Uterus (tissue), 4 donors: ENCODE data around the gene DACT2. TPM values are rescaled to one million over a fixed set of nuclear protein-coding genes. Genes with fewer than 3 reads are reported as not detected.

Source experiments
- DNase-seq, 2 donors: peaks; one replicate each; pipeline ENCODE4 v3.0.0-alpha.2; 2019 to 2020
- H3K27ac ChIP-seq, 2 donors: fragments of 200-600 bp; sonication (generic); 1 replicate in 1 of 2; 2 replicates in 1 of 2; pipeline ENCODE4 v1.5.1; 2016 to 2018
- H3K27me3 ChIP-seq, 2 donors: fragments of 200-600 bp; sonication (generic); one replicate each; pipeline ENCODE4 v1.5.1; 2018 to 2019; ENCODE audit warnings: control low read depth in 1 of 2
- H3K36me3 ChIP-seq, 2 donors: fragments of 200-600 bp; sonication (generic); one replicate each; pipeline ENCODE4 v1.5.1; 2019; ENCODE audit warnings: control low read depth in 1 of 2
- H3K4me1 ChIP-seq, 2 donors: fragments of 200-600 bp; sonication (generic); one replicate each; pipeline ENCODE4 v1.5.1; 2018 to 2019; ENCODE audit warnings: control low read depth in 1 of 2
- H3K4me3 ChIP-seq, 2 donors: fragments of 200-600 bp; sonication (generic); 1 replicate in 1 of 2; 2 replicates in 1 of 2; pipeline ENCODE4 v1.5.1; 2018 to 2019; ENCODE audit warnings: mild to moderate bottlenecking in 1 of 2
- H3K9me3 ChIP-seq, 2 donors: fragments of 200-600 bp; sonication (generic); one replicate each; pipeline ENCODE4 v1.5.1; 2019; ENCODE audit warnings: control low read depth in 1 of 2
- POLR2A ChIP-seq, 2 donors: fragments of 450-650 bp; IDR thresholded peaks; one replicate each; pipeline ENCODE4 v1.6.1; 2016; ENCODE audit warnings: antibody characterized with exemption in 2 of 2, mild to moderate bottlenecking in 1 of 2, moderate library complexity in 1 of 2
- intact Hi-C: fragments of 100-400 bp; cut with DNase I; formaldehyde crosslinking; loops from one replicate; pipeline ENCODE4 v1.15.1; 2023; ENCODE audit warnings: low total_unique reads
- total RNA-seq, 4 donors: library from RNA; depleted of rRNA in 3 of 4; stranded (reverse); fragments of >200 nt in 3 of 4; gene quantifications; one replicate each; pipeline versions ENCODE4 v1.1.0 to v1.2.4, GENCODE V29; 2014 to 2023
- TF ChIP-seq, protein P1 (sequence below), 4 experiments: fragments of 200-600 bp in 2 of 4; fragments of 450-650 bp in 2 of 4; sonication (generic) in 2 of 4; IDR thresholded peaks; one replicate each; pipeline ENCODE4 v1.5.1; 2016 to 2019; ENCODE audit warnings: antibody characterized with exemption in 4 of 4, mild to moderate bottlenecking in 2 of 4, moderate library complexity in 1 of 4
- donor health status: DM: yes; HTN: yes; CAD: no.

DACT2 gene
- total RNA-seq, 4 donors from 2014 or later: 1.4 to 9.6 (median 2.8) TPM; not detected in 1

DNA sequence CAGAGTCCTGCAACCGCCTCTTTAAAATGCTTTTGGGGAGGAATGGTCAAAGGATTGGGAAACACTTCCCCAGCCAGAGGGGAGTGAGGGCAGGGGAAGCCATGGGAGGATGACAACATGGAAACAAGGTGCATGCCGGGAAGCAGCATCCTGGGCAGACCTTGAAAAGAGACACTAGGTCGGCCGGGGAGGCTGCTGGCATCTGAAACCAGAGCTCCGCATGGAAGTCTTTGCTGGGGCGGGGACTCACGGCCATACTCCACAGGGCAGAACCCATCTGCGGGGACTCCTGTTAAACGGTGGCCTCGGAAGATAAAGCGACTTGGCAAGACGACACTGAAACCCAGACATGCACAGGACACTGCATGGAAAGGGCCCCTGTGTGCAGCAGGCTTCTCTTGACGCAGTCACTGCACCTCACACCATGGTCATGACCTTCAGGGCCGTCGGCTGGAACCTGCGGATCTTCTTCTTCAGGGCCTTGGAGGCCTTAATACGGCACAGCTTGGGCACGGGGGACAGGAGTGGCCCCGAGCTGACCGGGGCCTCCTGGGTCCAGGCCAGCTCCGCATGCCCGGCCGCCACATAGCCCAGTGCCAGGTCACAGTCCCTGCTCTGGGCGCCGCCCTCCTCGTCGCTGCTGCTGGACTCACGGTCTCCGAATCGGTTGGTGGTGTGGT is 12.4 kb downstream of the DACT2 start:
- Histone ChIP-seq H3K4me1 (no peaks in the 10 kb centered on the region), H3K27me3 (no peaks in the 10 kb centered on the region), H3K27ac (no peak overlapping the region), H3K4me3 (no peak overlapping the region), H3K36me3 (no peaks in the 10 kb centered on the region), H3K9me3 (no peaks in the 10 kb centered on the region)
- TF ChIP-seq, protein P1, sequence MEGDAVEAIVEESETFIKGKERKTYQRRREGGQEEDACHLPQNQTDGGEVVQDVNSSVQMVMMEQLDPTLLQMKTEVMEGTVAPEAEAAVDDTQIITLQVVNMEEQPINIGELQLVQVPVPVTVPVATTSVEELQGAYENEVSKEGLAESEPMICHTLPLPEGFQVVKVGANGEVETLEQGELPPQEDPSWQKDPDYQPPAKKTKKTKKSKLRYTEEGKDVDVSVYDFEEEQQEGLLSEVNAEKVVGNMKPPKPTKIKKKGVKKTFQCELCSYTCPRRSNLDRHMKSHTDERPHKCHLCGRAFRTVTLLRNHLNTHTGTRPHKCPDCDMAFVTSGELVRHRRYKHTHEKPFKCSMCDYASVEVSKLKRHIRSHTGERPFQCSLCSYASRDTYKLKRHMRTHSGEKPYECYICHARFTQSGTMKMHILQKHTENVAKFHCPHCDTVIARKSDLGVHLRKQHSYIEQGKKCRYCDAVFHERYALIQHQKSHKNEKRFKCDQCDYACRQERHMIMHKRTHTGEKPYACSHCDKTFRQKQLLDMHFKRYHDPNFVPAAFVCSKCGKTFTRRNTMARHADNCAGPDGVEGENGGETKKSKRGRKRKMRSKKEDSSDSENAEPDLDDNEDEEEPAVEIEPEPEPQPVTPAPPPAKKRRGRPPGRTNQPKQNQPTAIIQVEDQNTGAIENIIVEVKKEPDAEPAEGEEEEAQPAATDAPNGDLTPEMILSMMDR (IDR thresholded peaks at IDR 0.05): no peak
- no peak for TF ChIP-seq POLR2A (IDR thresholded peaks at IDR 0.05)
- intact Hi-C loops: no loop called here
- no peak for DNase-seq

DNA sequence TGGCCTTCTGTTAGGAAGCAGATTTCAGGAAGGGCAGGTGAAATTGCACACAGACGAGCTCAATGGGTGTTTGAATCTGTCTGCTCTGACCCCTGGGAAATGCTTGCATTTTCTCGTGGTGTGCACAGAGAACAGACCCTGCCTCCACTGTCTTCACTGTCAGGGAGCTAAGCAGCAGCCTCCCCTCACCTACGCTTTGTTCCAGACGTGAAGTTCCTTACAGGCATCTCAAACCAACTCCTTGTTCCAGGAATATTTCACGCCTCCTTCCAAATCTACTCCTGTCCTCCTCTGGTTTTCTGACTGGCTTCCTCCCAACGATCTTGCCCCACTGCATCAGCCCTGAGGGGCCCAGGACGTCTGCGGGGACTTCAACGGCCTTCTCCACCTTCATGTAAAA is 13.7 kb downstream of the DACT2 start:
- Histone ChIP-seq H3K4me3 (no peak overlapping the region), H3K4me1 (no peaks in the 10 kb centered on the region), H3K9me3 (no peaks in the 10 kb centered on the region), H3K36me3 (no peaks in the 10 kb centered on the region), H3K27me3 (no peaks in the 10 kb centered on the region), H3K27ac (no peak overlapping the region)
- no peak for DNase-seq
- TF ChIP-seq, protein P1 (IDR thresholded peaks at IDR 0.05): no peak
- no peak for TF ChIP-seq POLR2A (IDR thresholded peaks at IDR 0.05)
- intact Hi-C loops: no loop called here

GRCh38 chr6:168305096-168305749 is 14.4 kb downstream of the DACT2 start:
- Histone ChIP-seq H3K9me3 (no peaks in the 10 kb centered on the region), H3K4me1 (no peaks in the 10 kb centered on the region), H3K27ac (no peak overlapping the region), H3K27me3 (no peaks in the 10 kb centered on the region), H3K36me3 (no peaks in the 10 kb centered on the region), H3K4me3 (no peak overlapping the region)
- no peak for DNase-seq
- intact Hi-C loops: no loop called here
- no peak for TF ChIP-seq POLR2A (IDR thresholded peaks at IDR 0.05)

- no peak for TF ChIP-seq POLR2A (IDR thresholded peaks at IDR 0.05)
- TF ChIP-seq, protein P1 (IDR thresholded peaks at IDR 0.05): no peak
- intact Hi-C loops: no loop called here
- Histone ChIP-seq H3K27ac (no peak overlapping the region), H3K36me3 (no peaks in the 10 kb centered on the region), H3K4me1 (no peaks in the 10 kb centered on the region), H3K4me3 (no peak overlapping the region), H3K27me3 (no peaks in the 10 kb centered on the region), H3K9me3 (no peaks in the 10 kb centered on the region)
- no peak for DNase-seq
Measured at GRCh38 chr6:168304752-168305015, 14.9 kb downstream of the DACT2 start.

DNA sequence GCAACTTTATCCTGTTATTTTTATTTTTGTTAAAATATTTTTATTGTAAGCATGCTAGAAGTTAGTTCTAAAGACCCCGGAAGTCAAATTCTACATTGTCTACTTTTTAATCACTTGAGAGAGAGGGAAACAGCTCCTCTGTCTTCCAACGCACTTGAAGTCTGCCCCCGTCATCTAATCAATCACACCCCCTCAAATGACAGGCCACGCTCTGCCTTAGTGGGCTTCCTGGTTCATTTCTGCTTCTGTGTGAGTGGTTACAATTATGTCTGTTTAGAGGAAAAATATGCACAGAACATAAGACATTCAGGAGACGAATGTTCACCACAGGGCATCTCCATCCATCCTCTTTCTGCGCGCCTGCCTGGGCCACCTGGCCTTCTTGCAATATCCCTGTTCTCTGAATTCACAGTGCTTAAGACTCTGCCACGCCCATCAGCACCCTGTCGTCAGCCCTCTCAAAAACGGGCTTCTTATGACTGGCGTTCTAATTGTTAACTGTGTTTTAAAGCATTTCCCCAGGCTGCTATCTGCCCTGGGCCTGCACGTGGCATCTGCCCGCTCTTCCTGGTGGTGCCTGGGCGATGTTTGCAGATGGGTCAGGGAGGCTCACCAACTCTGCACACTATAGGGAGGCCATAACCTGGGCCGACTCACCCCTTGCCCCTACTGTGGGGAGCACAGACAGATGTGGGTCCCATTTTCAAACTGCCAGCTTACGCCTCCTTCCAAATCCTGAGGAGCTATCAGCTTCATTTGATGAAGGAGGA is 15.4 kb downstream of the DACT2 start:
- no peak overlapping the region for H3K27ac ChIP-seq
- DNase-seq: no peak
- no peaks in the 10 kb centered on the region for H3K9me3 ChIP-seq
- H3K4me3 ChIP-seq: no peak overlapping the region
- no peaks in the 10 kb centered on the region for H3K4me1 ChIP-seq
- H3K27me3 ChIP-seq: no peaks in the 10 kb centered on the region
- no peaks in the 10 kb centered on the region for H3K36me3 ChIP-seq
- intact Hi-C loops: no loop called here
- no peak for TF ChIP-seq POLR2A (IDR thresholded peaks at IDR 0.05)
- TF ChIP-seq, protein P1 (IDR thresholded peaks at IDR 0.05): no peak
